HT1080 (cell line): ENCODE results near the gene EPHB2. TPM values are rescaled to one million over a fixed set of nuclear protein-coding genes. Genes with fewer than 3 reads are reported as not detected.
A peak's percentile ranks its signal among the peaks of the same experiment; 100 is the strongest.
"Not testable (repeated sequence)": the region's sequence is repeated elsewhere in the genome, so short reads cannot be mapped to it uniquely, and the experiment has no call there.

ENCODE experiments used
- DNase-seq: peaks from one replicate; pipeline ENCODE4 v3.0.0-alpha.2; 2015; ENCODE audit warnings: low read depth
- polyA plus RNA-seq, 2 experiments: library from polyadenylated mRNA; depleted of rRNA; stranded (reverse); fragments of >200 nt; gene quantifications; 2 replicates each; pipeline ENCODE4 v1.2.3, GENCODE V29; 2015
- total RNA-seq: library from RNA; depleted of rRNA; stranded (reverse); fragments of >200 nt; shearing (Covaris generic); gene quantifications from 2 replicates; pipeline ENCODE4 v1.2.3, GENCODE V29; 2014; rRNA removed

Gene EPHB2
- 74.0 and 90.3 TPM in 2 replicates for total RNA-seq
- polyA plus RNA-seq (2015; cell fraction: cytosol; rRNA removed) = 45.1 and 52.1 TPM in 2 replicates
- polyA plus RNA-seq (2015; cell fraction: nucleus; rRNA removed) = 58.0 and 60.6 TPM in 2 replicates

- no peak for DNase-seq
Observed at GRCh38 chr1:22710701-22711049, at the start of gene EPHB2. Gene EPHB2, plus strand, starts transcription at chr1:22710839. Its CDS starts 144 bp downstream, at chr1:22710983.

- DNase-seq = no peak
Observed at GRCh38 chr1:22661880-22662279, 48.8 kb upstream of the EPHB2 start.

- peak; percentile 18 for DNase-seq
Observed at GRCh38 chr1:22662318-22662717, 48.3 kb upstream of the EPHB2 start.

GRCh38 chr1:22662986-22663408 is 47.6 kb upstream of the EPHB2 start:
- no peak for DNase-seq

GRCh38 chr1:22665752-22666151 is 44.9 kb upstream of the EPHB2 start:
- peak; percentile 34 for DNase-seq

GRCh38 chr1:22666412-22666811 is 44.2 kb upstream of the EPHB2 start:
- no peak for DNase-seq

- DNase-seq = not testable (repeated sequence)
Observed at GRCh38 chr1:22668840-22669239, 41.8 kb upstream of the EPHB2 start.

GRCh38 chr1:22670352-22670975 is 40.2 kb upstream of the EPHB2 start:
- no peak for DNase-seq

GRCh38 chr1:22671999-22672398 is 38.6 kb upstream of the EPHB2 start:
- DNase-seq = no peak

- DNase-seq = peak; percentile 65
Observed at GRCh38 chr1:22673486-22674409, 36.9 kb upstream of the EPHB2 start.

- no peak for DNase-seq
Observed at GRCh38 chr1:22674410-22674749, 36.3 kb upstream of the EPHB2 start.

- DNase-seq = not testable (repeated sequence)
Observed at GRCh38 chr1:22676151-22676550, 34.5 kb upstream of the EPHB2 start.

GRCh38 chr1:22676916-22677583 is 33.6 kb upstream of the EPHB2 start:
- DNase-seq = no peak

- no peak for DNase-seq
Observed at GRCh38 chr1:22677931-22678896, 32.4 kb upstream of the EPHB2 start.

- DNase-seq = no peak
Observed at GRCh38 chr1:22680726-22681125, 29.9 kb upstream of the EPHB2 start.

GRCh38 chr1:22681556-22682276 is 28.9 kb upstream of the EPHB2 start:
- no peak for DNase-seq

GRCh38 chr1:22683547-22683946 is 27.1 kb upstream of the EPHB2 start:
- no peak for DNase-seq

- no peak for DNase-seq
Observed at GRCh38 chr1:22685591-22686059, 25.0 kb upstream of the EPHB2 start.

GRCh38 chr1:22687191-22687590 is 23.4 kb upstream of the EPHB2 start:
- no peak for DNase-seq

GRCh38 chr1:22688466-22688865 is 22.2 kb upstream of the EPHB2 start:
- DNase-seq = no peak
